Activated CD8-positive, alpha-beta T cell treated with anti-CD3 and anti-CD28 coated beads, Interleukin-2, amount 10 ng/mL, durations not matched to agents 7 days and 5 days (primary cell): ENCODE data around the gene OTOA. TPM values are rescaled to one million over a fixed set of nuclear protein-coding genes. Genes with fewer than 3 reads are reported as not detected.
"Not testable (repeated sequence)": the region's sequence is repeated elsewhere in the genome, so short reads cannot be mapped to it uniquely, and the experiment has no call there.

ENCODE experiments used
- ATAC-seq: fragments of 150-1000 bp; cut with Tn5 transposase; one replicate; pipeline ENCODE4 v1.10.0; 2021; ENCODE audit warnings: moderate library complexity
- CTCF ChIA-PET: fragments of 350-600 bp; sonication (Branson Sonifier 250); formaldehyde crosslinking; loops from one replicate; lab custom pipeline; 2021; ENCODE audit warnings: antibody characterized with exemption; lab: Charles Lee
- POLR2A ChIA-PET: fragments of 350-600 bp; sonication (Branson Sonifier 250); formaldehyde crosslinking; loops from one replicate; lab custom pipeline; 2021; ENCODE audit warnings: antibody characterized with exemption; lab: Charles Lee
- DNase-seq: peaks from one replicate; pipeline ENCODE4 v3.0.0-alpha.2; 2020
- H3K27ac Mint-ChIP-seq: one replicate; pipeline ENCODE4 v1.8.0; 2021; ENCODE audit warnings: mild to moderate bottlenecking, mixed read lengths
- H3K27me3 Mint-ChIP-seq: one replicate; pipeline ENCODE4 v1.8.0; 2021; ENCODE audit warnings: low read depth, mixed read lengths
- H3K36me3 Mint-ChIP-seq: one replicate; pipeline ENCODE4 v1.8.0; 2021; ENCODE audit warnings: low read depth, mixed read lengths
- H3K4me1 Mint-ChIP-seq: one replicate; pipeline ENCODE4 v1.8.0; 2021; ENCODE audit warnings: low read depth, mixed read lengths
- H3K4me3 Mint-ChIP-seq: one replicate; pipeline ENCODE4 v1.8.0; 2021; ENCODE audit warnings: mild to moderate bottlenecking, mixed read lengths
- H3K9me3 Mint-ChIP-seq: one replicate; pipeline ENCODE4 v1.8.0; 2022; ENCODE audit warnings: mixed read lengths; ENCODE audit not compliant: insufficient read depth
- total RNA-seq, 2 experiments: library from RNA; stranded (reverse); gene quantifications; one replicate each; pipeline ENCODE4 v1.2.3, GENCODE V29; 2021

Gene OTOA
- total RNA-seq, 2 experiments from 2014 or later, result not detected

GRCh38 chr16:21653571-21653970 lies 10.2 kb upstream of the OTOA start:
- Mint-ChIP-seq H3K9me3 (no peaks in the 10 kb centered on the region), H3K4me3 (no peak overlapping the region), H3K27ac (no peak overlapping the region), H3K27me3 (no peaks in the 10 kb centered on the region), H3K36me3 (peaks cover 17% of the 10 kb centered on the region), H3K4me1 (peaks cover 47% of the 10 kb centered on the region)
- ChIA-PET CTCF (interaction anchor here (1.0 to 1.1 kb wide), 2 partner anchors 8 to 69 kb away, joined by 3 read pairs; no protein-coding TSS in a partner anchor), POLR2A (no interaction called here)
- ATAC-seq (no peak), DNase-seq (no peak)

- Mint-ChIP-seq H3K4me3 (no peak overlapping the region), H3K27ac (no peak overlapping the region), H3K9me3 (no peaks in the 10 kb centered on the region), H3K36me3 (peaks cover 17% of the 10 kb centered on the region), H3K27me3 (no peaks in the 10 kb centered on the region), H3K4me1 (peaks cover 41% of the 10 kb centered on the region)
- ATAC-seq, result no peak
- DNase-seq, result no peak
- POLR2A ChIA-PET, result no interaction called here
- CTCF ChIA-PET, result interaction anchor here (1.0 kb wide), 1 partner anchor 54 kb away, joined by 5 read pairs; no protein-coding TSS in a partner anchor
Observed at GRCh38 chr16:21654466-21654865, 9.3 kb upstream of the OTOA start.

GRCh38 chr16:21654881-21655280 lies 8.9 kb upstream of the OTOA start:
- ChIA-PET CTCF (interaction anchor here (1.0 to 3.6 kb wide), 2 partner anchors 53 to 54 kb away, joined by 5 to 105 read pairs; no protein-coding TSS in a partner anchor), POLR2A (no interaction called here)
- peaks cover 37% of the 10 kb centered on the region for H3K4me1 Mint-ChIP-seq
- no peak for ATAC-seq
- no peak for DNase-seq
- H3K9me3 Mint-ChIP-seq, result no peaks in the 10 kb centered on the region
- H3K4me3 Mint-ChIP-seq, result no peak overlapping the region
- no peaks in the 10 kb centered on the region for H3K27me3 Mint-ChIP-seq
- peaks cover 17% of the 10 kb centered on the region for H3K36me3 Mint-ChIP-seq
- H3K27ac Mint-ChIP-seq, result no peak overlapping the region

GRCh38 chr16:21656795-21657768 lies 6.7 kb upstream of the OTOA start:
- H3K4me1 Mint-ChIP-seq, result peaks cover 44% of the 10 kb centered on the region
- no peaks in the 10 kb centered on the region for H3K27me3 Mint-ChIP-seq
- no peak overlapping the region for H3K27ac Mint-ChIP-seq
- no peak overlapping the region for H3K4me3 Mint-ChIP-seq
- ATAC-seq (no peak), DNase-seq (peak; percentile 66)
- POLR2A ChIA-PET, result interaction anchor here (1.0 to 1.2 kb wide), 2 partner anchors 9 to 11 kb away, joined by 3 read pairs; no protein-coding TSS in a partner anchor
- no peaks in the 10 kb centered on the region for H3K9me3 Mint-ChIP-seq
- H3K36me3 Mint-ChIP-seq, result peaks cover 17% of the 10 kb centered on the region
- CTCF ChIA-PET, result interaction anchor here (0.6 to 3.6 kb wide), 42 partner anchors 10 to 1446 kb away, joined by 3 to 105 read pairs (median 6); partner anchors contain the start of gene UQCRC2

- peaks cover 5% of the 10 kb centered on the region for H3K27me3 Mint-ChIP-seq
Observed at GRCh38 chr16:21659124-21659523, 4.6 kb upstream of the OTOA start.

GRCh38 chr16:21664801-21665492 lies 1.2 kb downstream of the OTOA start:
- Mint-ChIP-seq H3K4me1 (peaks cover 17% of the 10 kb centered on the region), H3K4me3 (no peak overlapping the region), H3K27me3 (peaks cover 13% of the 10 kb centered on the region), H3K9me3 (no peaks in the 10 kb centered on the region), H3K36me3 (no peaks in the 10 kb centered on the region), H3K27ac (no peak overlapping the region)
- CTCF ChIA-PET, result interaction anchor here (3.4 kb wide), 1 partner anchor 8 kb away, joined by 31 read pairs; no protein-coding TSS in a partner anchor
- DNase-seq (no peak), ATAC-seq (no peak)
- POLR2A ChIA-PET, result no interaction called here

More at GRCh38 chr16:21659124-21659523, 4.6 kb upstream of the OTOA start:
- ATAC-seq, result no peak
- H3K4me1 Mint-ChIP-seq, result peaks cover 41% of the 10 kb centered on the region
- DNase-seq, result no peak
- peaks cover 17% of the 10 kb centered on the region for H3K36me3 Mint-ChIP-seq
- ChIA-PET CTCF (interaction anchor here (1.2 kb wide), 2 partner anchors 47 to 50 kb away, joined by 4 to 7 read pairs; no protein-coding TSS in a partner anchor), POLR2A (interaction anchor here (0.6 kb wide), 1 partner anchor 301 kb away, joined by 4 read pairs; no protein-coding TSS in a partner anchor)
- no peak overlapping the region for H3K4me3 Mint-ChIP-seq
- no peak overlapping the region for H3K27ac Mint-ChIP-seq
- no peaks in the 10 kb centered on the region for H3K9me3 Mint-ChIP-seq

- no peaks in the 10 kb centered on the region for H3K36me3 Mint-ChIP-seq
- H3K9me3 Mint-ChIP-seq, result no peaks in the 10 kb centered on the region
- ChIA-PET POLR2A (no interaction called here), CTCF (interaction anchor here (3.4 kb wide), 1 partner anchor 9 kb away, joined by 31 read pairs; no protein-coding TSS in a partner anchor)
- no peak for DNase-seq
- ATAC-seq, result no peak
- H3K27me3 Mint-ChIP-seq, result peaks cover 22% of the 10 kb centered on the region
- no peak overlapping the region for H3K4me3 Mint-ChIP-seq
- peaks cover 5% of the 10 kb centered on the region for H3K4me1 Mint-ChIP-seq
- H3K27ac Mint-ChIP-seq, result no peak overlapping the region
Observed at GRCh38 chr16:21666772-21667171, 3.0 kb downstream of the OTOA start.

GRCh38 chr16:21667575-21667974 lies 3.8 kb downstream of the OTOA start:
- ATAC-seq, result no peak

GRCh38 chr16:21673469-21673868 lies 9.7 kb downstream of the OTOA start:
- Mint-ChIP-seq H3K27me3 (peaks cover 16% of the 10 kb centered on the region), H3K27ac (no peak overlapping the region), H3K4me1 (no peaks in the 10 kb centered on the region), H3K4me3 (no peak overlapping the region), H3K36me3 (no peaks in the 10 kb centered on the region), H3K9me3 (no peaks in the 10 kb centered on the region)
- POLR2A ChIA-PET, result no interaction called here
- CTCF ChIA-PET, result interaction anchor here (0.9 kb wide), 1 partner anchor 16 kb away, joined by 4 read pairs; no protein-coding TSS in a partner anchor
- DNase-seq (no peak), ATAC-seq (no peak)

More at GRCh38 chr16:21667575-21667974, 3.8 kb downstream of the OTOA start:
- POLR2A ChIA-PET, result no interaction called here
- H3K4me1 Mint-ChIP-seq, result peaks cover 5% of the 10 kb centered on the region
- H3K9me3 Mint-ChIP-seq, result no peaks in the 10 kb centered on the region
- DNase-seq, result no peak
- H3K36me3 Mint-ChIP-seq, result no peaks in the 10 kb centered on the region
- CTCF ChIA-PET, result interaction anchor here (0.9 to 3.4 kb wide), 2 partner anchors 9 to 10 kb away, joined by 4 to 31 read pairs; no protein-coding TSS in a partner anchor
- no peak overlapping the region for H3K27ac Mint-ChIP-seq
- H3K27me3 Mint-ChIP-seq, result peaks cover 22% of the 10 kb centered on the region
- no peak overlapping the region for H3K4me3 Mint-ChIP-seq

GRCh38 chr16:21674456-21674855 lies 10.7 kb downstream of the OTOA start:
- DNase-seq, CTCF ChIA-PET, ATAC-seq, H3K36me3 Mint-ChIP-seq, POLR2A ChIA-PET, H3K4me3 Mint-ChIP-seq, H3K27ac Mint-ChIP-seq, H3K4me1 Mint-ChIP-seq, H3K9me3 Mint-ChIP-seq: not testable (repeated sequence)
- H3K27me3 Mint-ChIP-seq, result peaks cover 16% of the 10 kb centered on the region

- POLR2A ChIA-PET, H3K9me3 Mint-ChIP-seq, ATAC-seq, H3K36me3 Mint-ChIP-seq, H3K4me3 Mint-ChIP-seq, DNase-seq, H3K27ac Mint-ChIP-seq, H3K4me1 Mint-ChIP-seq: not testable (repeated sequence)
- peaks cover 11% of the 10 kb centered on the region for H3K27me3 Mint-ChIP-seq
- CTCF ChIA-PET, result interaction anchor here (1.6 kb wide), 1 partner anchor 23 kb away, joined by 9 read pairs; no protein-coding TSS in a partner anchor
Observed at GRCh38 chr16:21680714-21681113, 16.9 kb downstream of the OTOA start.
